Measurements from ENCODE around the gene CENPK.
"Not testable (repeated sequence)": the region's sequence is repeated elsewhere in the genome, so short reads cannot be mapped to it uniquely, and the experiment has no call there.

The CENPK gene

GRCh38 chr5:65562731-65563701 lies at the start of gene CENPK, which contains the start of gene PPWD1:
CENPK (minus strand) TSS chr5:65563168; CDS start chr5:65554907, 8,261 bp downstream.
PPWD1 (plus strand) TSS chr5:65563296; CDS start chr5:65563311, 15 bp downstream.
- FAIRE-seq: no peak
- peak; percentile 97 for DNase-seq (ENCODE audit: low spot score)

GRCh38 chr5:65612298-65612907 lies 49.4 kb upstream of the CENPK start:
- no peak for FAIRE-seq
- DNase-seq (ENCODE audit: low spot score): no peak

GRCh38 chr5:65611524-65611923 lies 48.6 kb upstream of the CENPK start:
- FAIRE-seq: no peak
- no peak for DNase-seq (ENCODE audit: low spot score)

GRCh38 chr5:65601761-65602160 lies 38.8 kb upstream of the CENPK start:
- not testable (repeated sequence) for DNase-seq (ENCODE audit: low spot score); FAIRE-seq

- no peak for FAIRE-seq
- DNase-seq (ENCODE audit: low spot score): no peak
Measured at GRCh38 chr5:65588694-65589093, 25.7 kb upstream of the CENPK start.

- FAIRE-seq (no peak), DNase-seq (ENCODE audit: low spot score) (no peak)
Measured at GRCh38 chr5:65577141-65577540, 14.2 kb upstream of the CENPK start.

- no peak for FAIRE-seq
- DNase-seq (ENCODE audit: low spot score): no peak
Measured at GRCh38 chr5:65570598-65571226, 7.7 kb upstream of the CENPK start.

- FAIRE-seq (no peak), DNase-seq (ENCODE audit: low spot score) (no peak)
Measured at GRCh38 chr5:65566505-65566904, 3.5 kb upstream of the CENPK start.

- FAIRE-seq: no peak
- no peak for DNase-seq (ENCODE audit: low spot score)
Measured at GRCh38 chr5:65563777-65564176, 809 bp upstream of the CENPK start.

- FAIRE-seq (no peak), DNase-seq (ENCODE audit: low spot score) (no peak)
Measured at GRCh38 chr5:65556718-65557117, 6.2 kb downstream of the CENPK start.

GRCh38 chr5:65556181-65556580 lies 6.8 kb downstream of the CENPK start:
- FAIRE-seq (no peak), DNase-seq (ENCODE audit: low spot score) (no peak)

GRCh38 chr5:65555287-65555686 lies 7.7 kb downstream of the CENPK start:
- no peak for DNase-seq (ENCODE audit: low spot score)
- no peak for FAIRE-seq

GRCh38 chr5:65553941-65554340 lies 9.0 kb downstream of the CENPK start:
- no peak for DNase-seq (ENCODE audit: low spot score)
- no peak for FAIRE-seq

GRCh38 chr5:65548281-65548680 lies 14.7 kb downstream of the CENPK start:
- DNase-seq (ENCODE audit: low spot score) (no peak), FAIRE-seq (no peak)

- FAIRE-seq (no peak), DNase-seq (ENCODE audit: low spot score) (no peak)
Measured at GRCh38 chr5:65546141-65546540, 16.8 kb downstream of the CENPK start.

- no peak for FAIRE-seq
- DNase-seq (ENCODE audit: low spot score): no peak
Measured at GRCh38 chr5:65544473-65544872, 18.5 kb downstream of the CENPK start.

GRCh38 chr5:65539827-65540226 lies 23.1 kb downstream of the CENPK start:
- no peak for DNase-seq (ENCODE audit: low spot score)
- no peak for FAIRE-seq

GRCh38 chr5:65535529-65535987 lies 27.4 kb downstream of the CENPK start:
- FAIRE-seq (no peak), DNase-seq (ENCODE audit: low spot score) (no peak)

GRCh38 chr5:65530904-65531303 lies 32.1 kb downstream of the CENPK start:
- no peak for FAIRE-seq
- DNase-seq (ENCODE audit: low spot score): no peak

- FAIRE-seq (no peak), DNase-seq (ENCODE audit: low spot score) (no peak)
Measured at GRCh38 chr5:65525726-65526125, 37.2 kb downstream of the CENPK start.

- FAIRE-seq (no peak), DNase-seq (ENCODE audit: low spot score) (no peak)
Measured at GRCh38 chr5:65512170-65512937, 50.6 kb downstream of the CENPK start.

Measured in urothelium cell line (cell line).